Choroid plexus epithelial cell (primary cell): ENCODE data around the gene FFAR2.

Experiments used
- DNase-seq: peaks from one replicate; pipeline ENCODE4 v3.0.0-alpha.2; 2010; ENCODE audit warnings: low read depth
- H3K4me3 ChIP-seq: 2 replicates; pipeline ENCODE4 v1.5.1; 2011; ENCODE audit warnings: low read depth, mild to moderate bottlenecking, control low read depth, low read length, moderate library complexity
- TF ChIP-seq, protein P1 (sequence below): conservative IDR thresholded peaks from 2 replicates; pipeline ENCODE4 v1.5.1; 2011; ENCODE audit warnings: low read depth, mild to moderate bottlenecking, control low read depth, inconsistent platforms, low read length, moderate library complexity

Gene FFAR2

DNA sequence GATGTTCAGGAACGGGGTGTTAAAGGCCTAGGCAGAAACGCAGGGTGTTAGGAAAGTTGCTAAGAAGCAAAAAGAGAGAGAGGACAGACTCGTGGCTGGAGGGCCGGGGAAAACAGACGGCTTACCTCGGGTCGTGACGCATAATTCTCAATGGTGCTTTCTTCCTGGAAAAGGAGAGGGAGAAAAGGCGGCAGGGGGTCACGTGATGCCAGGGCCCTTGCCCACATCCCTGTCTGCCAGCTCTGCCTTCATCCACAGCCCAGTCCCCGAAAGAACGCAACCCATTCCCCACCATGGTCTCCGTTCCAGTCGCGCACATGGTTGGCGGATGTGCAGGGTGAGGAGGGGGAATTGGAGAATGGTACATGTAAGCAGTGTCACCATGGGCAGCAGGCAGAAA is 40.6 kb downstream of the FFAR2 start:
- no peak overlapping the region for H3K4me3 ChIP-seq
- DNase-seq, result no peak
- TF ChIP-seq, protein P1, sequence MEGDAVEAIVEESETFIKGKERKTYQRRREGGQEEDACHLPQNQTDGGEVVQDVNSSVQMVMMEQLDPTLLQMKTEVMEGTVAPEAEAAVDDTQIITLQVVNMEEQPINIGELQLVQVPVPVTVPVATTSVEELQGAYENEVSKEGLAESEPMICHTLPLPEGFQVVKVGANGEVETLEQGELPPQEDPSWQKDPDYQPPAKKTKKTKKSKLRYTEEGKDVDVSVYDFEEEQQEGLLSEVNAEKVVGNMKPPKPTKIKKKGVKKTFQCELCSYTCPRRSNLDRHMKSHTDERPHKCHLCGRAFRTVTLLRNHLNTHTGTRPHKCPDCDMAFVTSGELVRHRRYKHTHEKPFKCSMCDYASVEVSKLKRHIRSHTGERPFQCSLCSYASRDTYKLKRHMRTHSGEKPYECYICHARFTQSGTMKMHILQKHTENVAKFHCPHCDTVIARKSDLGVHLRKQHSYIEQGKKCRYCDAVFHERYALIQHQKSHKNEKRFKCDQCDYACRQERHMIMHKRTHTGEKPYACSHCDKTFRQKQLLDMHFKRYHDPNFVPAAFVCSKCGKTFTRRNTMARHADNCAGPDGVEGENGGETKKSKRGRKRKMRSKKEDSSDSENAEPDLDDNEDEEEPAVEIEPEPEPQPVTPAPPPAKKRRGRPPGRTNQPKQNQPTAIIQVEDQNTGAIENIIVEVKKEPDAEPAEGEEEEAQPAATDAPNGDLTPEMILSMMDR, result no peak

- H3K4me3 ChIP-seq, result no peak within 1 kb of the TSS
- TF ChIP-seq, protein P1, result no peak
- no peak for DNase-seq
Observed at GRCh38 chr19:35490364-35490763, 42.3 kb downstream of the FFAR2 start, which contains the start of gene KRTDAP. TSS of gene KRTDAP (minus strand) at chr19:35490464. CDS start at chr19:35490442, 22 bp downstream.

GRCh38 chr19:35491836-35492360 is 43.8 kb downstream of the FFAR2 start:
- DNase-seq, result no peak
- no peak overlapping the region for H3K4me3 ChIP-seq
- TF ChIP-seq, protein P1, result no peak

GRCh38 chr19:35493971-35494370 is 45.9 kb downstream of the FFAR2 start:
- no peak for DNase-seq
- TF ChIP-seq, protein P1, result no peak
- H3K4me3 ChIP-seq, result no peak overlapping the region

DNA sequence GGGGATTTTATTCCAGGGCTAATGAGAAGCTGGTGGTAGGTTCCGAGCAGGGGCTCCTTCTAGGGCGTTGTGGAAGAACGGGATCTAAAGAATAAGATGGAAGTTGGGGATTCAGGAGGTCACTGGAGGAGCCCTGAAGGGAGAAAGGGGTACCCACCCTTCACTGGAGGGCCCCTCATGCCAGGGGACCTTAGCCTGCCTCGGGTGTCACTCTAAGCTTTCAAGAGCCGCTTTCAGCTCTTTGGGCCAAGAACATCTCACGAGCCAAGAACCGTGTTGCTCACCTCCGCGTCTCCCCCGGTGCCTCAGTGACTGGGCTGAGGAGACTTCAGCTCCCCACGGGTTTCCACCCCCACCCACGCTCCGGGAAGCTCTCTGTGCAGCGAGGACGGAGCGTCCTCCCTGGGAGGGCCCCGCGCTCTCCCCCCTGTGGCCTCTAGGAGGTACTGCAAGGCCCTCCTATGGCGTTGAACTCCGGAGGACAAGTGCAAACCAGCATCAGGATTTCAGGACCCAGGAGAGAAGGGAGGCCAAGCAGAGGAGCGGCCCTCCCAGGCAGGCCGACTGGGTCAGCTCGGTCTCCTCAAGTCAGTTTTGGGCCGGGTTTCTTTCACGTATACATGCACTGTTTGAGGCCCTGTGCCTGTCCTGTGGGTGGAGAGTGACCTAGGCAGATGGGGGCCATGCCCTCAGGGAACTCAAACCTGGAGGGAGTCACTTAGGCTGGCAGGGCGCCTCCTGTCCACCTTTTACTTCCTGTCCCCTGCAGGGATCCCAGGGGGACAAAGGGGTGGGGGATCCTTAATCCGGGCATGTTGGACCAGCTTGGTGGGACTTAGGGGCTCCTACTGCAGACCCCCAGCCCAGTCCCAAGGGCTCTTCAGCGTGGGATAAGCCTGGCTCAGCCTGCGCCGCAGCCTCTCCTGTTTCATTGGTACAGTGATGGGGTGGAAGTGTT is 47.3 kb downstream of the FFAR2 start:
- peak; percentile 73 for DNase-seq
- no peak overlapping the region for H3K4me3 ChIP-seq
- TF ChIP-seq, protein P1, result peak; percentile 99

DNA sequence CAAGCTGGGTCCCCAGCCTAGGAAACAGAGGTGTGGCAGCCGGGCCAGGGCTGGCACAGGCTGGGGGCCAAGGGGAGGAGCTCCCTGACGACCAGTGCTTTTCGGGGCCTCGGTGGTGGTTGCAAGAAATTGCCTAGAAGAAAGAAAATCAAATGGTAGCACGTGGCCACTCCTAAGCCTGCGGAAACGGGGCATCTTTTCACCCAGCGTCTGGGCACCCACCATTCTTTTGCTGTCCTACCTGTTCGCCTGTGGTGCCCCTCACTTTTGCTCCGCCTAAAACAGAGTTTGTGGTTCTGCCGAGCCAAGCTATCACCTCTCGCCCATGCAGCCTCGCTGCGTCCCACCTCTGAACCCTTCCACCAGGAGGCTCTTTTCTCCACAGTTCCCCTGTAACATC is 49.3 kb downstream of the FFAR2 start:
- no peak for DNase-seq
- TF ChIP-seq, protein P1, result no peak

More for the DNA sequence above, 49.3 kb downstream of the FFAR2 start:
- no peak overlapping the region for H3K4me3 ChIP-seq
